DOHH2 (cell line): ENCODE data around the gene NFE2L2.

Source experiments
- CTCF ChIP-seq: fragments of 200-600 bp; sonication (generic); IDR thresholded peaks from one replicate; pipeline ENCODE4 v1.5.1; 2014; ENCODE audit warnings: antibody characterized with exemption, mild to moderate bottlenecking, low read depth, low read length; ENCODE audit not compliant: poor library complexity, severe bottlenecking
- EZH2phosphoT487 ChIP-seq: fragments of 200-600 bp; sonication (generic); IDR thresholded peaks from 2 replicates; pipeline ENCODE4 v1.6.1; 2017; ENCODE audit warnings: borderline replicate concordance, mild to moderate bottlenecking, antibody characterized with exemption, low read length, moderate library complexity, mixed read lengths

- TF ChIP-seq CTCF (no peak), EZH2phosphoT487 (no peak)
Measured at GRCh38 chr2:177279847-177280246, 15.3 kb upstream of the NFE2L2 start.
